DND-41 (cell line): ENCODE data around the gene KASH5.

Experiments
- ATAC-seq: fragments of 200-7000 bp; cut with Tn5 transposase; 3 replicates; pipeline ENCODE4 v1.9.1; 2021; ENCODE audit warnings: low read depth; ENCODE audit not compliant: insufficient read depth
- DNase-seq: peaks from one replicate; pipeline ENCODE4 v3.0.0-alpha.2; 2020
- H2AFZ ChIP-seq: 2 replicates; pipeline ENCODE4 v1.6.0; 2012; ENCODE audit warnings: low read depth, low read length
- H3K27ac ChIP-seq: 2 replicates; pipeline ENCODE4 v1.5.1; 2012; ENCODE audit warnings: low read length, inconsistent platforms
- H3K27me3 ChIP-seq: fragments of 200-600 bp; sonication (generic); 2 replicates; pipeline ENCODE4 v1.6.0; 2012; ENCODE audit warnings: low read length, mild to moderate bottlenecking, inconsistent platforms; ENCODE audit not compliant: insufficient read depth, poor library complexity
- H3K36me3 ChIP-seq: 2 replicates; pipeline ENCODE4 v1.5.1; 2012; ENCODE audit warnings: low read length, inconsistent platforms; ENCODE audit not compliant: insufficient read depth
- H3K4me1 ChIP-seq: 2 replicates; pipeline ENCODE4 v1.5.1; 2012; ENCODE audit warnings: mild to moderate bottlenecking, low read length; ENCODE audit not compliant: insufficient read depth
- H3K4me2 ChIP-seq: 2 replicates; pipeline ENCODE4 v1.6.0; 2012; ENCODE audit warnings: mild to moderate bottlenecking, moderate library complexity, low read length, inconsistent platforms; ENCODE audit not compliant: insufficient read depth
- H3K4me3 ChIP-seq, 2 experiments: fragments of 200-600 bp in 1 of 2; shearing (Covaris generic) in 1 of 2; 2 replicates each; pipeline ENCODE4 v1.5.1; 2012 to 2016; ENCODE audit warnings: inconsistent platforms in 2 of 2, low read length in 2 of 2, mild to moderate bottlenecking in 2 of 2, low read depth in 1 of 2, moderate library complexity in 1 of 2
- H3K79me2 ChIP-seq: 2 replicates; pipeline ENCODE4 v1.6.0; 2012; ENCODE audit warnings: low read length, inconsistent platforms; ENCODE audit not compliant: insufficient read depth
- H3K9ac ChIP-seq: 2 replicates; pipeline ENCODE4 v1.6.0; 2012; ENCODE audit warnings: low read depth, mild to moderate bottlenecking, inconsistent platforms, low read length, moderate library complexity
- H3K9me3 ChIP-seq: 2 replicates; pipeline ENCODE4 v1.5.1; 2012; ENCODE audit warnings: low read length, moderate library complexity, mild to moderate bottlenecking, inconsistent platforms; ENCODE audit not compliant: insufficient read depth, severe bottlenecking
- H4K20me1 ChIP-seq: 2 replicates; pipeline ENCODE4 v1.6.0; 2012; ENCODE audit warnings: low read length; ENCODE audit not compliant: insufficient read depth
- EZH2 ChIP-seq: IDR thresholded peaks from 3 replicates; pipeline ENCODE4 v1.6.1; 2012; ENCODE audit warnings: borderline replicate concordance, low read depth, mild to moderate bottlenecking, moderate library complexity, low read length, inconsistent platforms; ENCODE audit not compliant: severe bottlenecking
- TF ChIP-seq, protein P1 (sequence below): IDR thresholded peaks from 2 replicates; pipeline ENCODE4 v1.5.1; 2012; ENCODE audit warnings: borderline replicate concordance, low read length, moderate library complexity, mild to moderate bottlenecking; ENCODE audit not compliant: poor library complexity, severe bottlenecking; ENCODE audit errors: extremely low read depth

KASH5 gene

DNA sequence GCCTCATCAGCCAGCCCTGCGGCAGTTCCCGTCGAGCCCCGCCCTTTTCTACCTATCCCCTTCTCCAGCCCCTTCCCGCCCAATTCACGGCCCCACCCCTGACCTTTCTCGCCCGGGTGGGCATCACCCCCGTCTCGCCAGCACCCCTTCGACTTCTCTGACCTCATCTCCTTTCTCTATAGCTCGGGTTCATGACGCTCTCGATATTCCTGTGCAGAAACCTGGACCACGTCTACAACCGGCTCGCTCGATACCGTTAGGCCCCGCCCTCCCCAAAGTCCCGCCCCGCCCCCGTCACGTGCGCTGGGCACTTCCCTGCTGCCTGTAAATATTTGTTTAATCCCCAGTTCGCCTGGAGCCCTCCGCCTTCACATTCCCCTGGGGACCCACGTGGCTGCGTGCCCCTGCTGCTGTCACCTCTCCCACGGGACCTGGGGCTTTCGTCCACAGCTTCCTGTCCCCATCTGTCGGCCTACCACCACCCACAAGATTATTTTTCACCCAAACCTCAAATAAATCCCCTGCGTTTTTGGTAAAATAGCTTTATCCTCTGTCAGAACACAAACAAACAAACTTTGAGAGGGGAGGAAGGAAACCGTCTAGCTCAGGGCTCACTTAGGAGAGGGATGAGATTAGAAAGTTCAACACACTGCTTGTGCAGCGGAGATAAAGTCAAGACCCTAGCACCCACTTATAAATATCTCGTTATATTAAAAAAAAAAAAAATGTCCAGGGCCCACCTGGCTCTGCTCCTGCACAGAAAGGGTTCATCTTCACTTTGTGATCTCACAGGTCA, 47.8 kb upstream of the KASH5 start:
- DNase-seq = peak; percentile 57
- H2AFZ ChIP-seq = no peak overlapping the region
- no peak overlapping the region for H3K27ac ChIP-seq
- ATAC-seq = peak; percentile 47; the same call in 1 of the 3 replicates
- H3K79me2 ChIP-seq = no peaks in the 10 kb centered on the region
- no peaks in the 10 kb centered on the region for H4K20me1 ChIP-seq
- no peak overlapping the region for H3K4me3 ChIP-seq
- no peak overlapping the region for H3K4me2 ChIP-seq
- no peaks in the 10 kb centered on the region for H3K4me1 ChIP-seq
- TF ChIP-seq, protein P1, sequence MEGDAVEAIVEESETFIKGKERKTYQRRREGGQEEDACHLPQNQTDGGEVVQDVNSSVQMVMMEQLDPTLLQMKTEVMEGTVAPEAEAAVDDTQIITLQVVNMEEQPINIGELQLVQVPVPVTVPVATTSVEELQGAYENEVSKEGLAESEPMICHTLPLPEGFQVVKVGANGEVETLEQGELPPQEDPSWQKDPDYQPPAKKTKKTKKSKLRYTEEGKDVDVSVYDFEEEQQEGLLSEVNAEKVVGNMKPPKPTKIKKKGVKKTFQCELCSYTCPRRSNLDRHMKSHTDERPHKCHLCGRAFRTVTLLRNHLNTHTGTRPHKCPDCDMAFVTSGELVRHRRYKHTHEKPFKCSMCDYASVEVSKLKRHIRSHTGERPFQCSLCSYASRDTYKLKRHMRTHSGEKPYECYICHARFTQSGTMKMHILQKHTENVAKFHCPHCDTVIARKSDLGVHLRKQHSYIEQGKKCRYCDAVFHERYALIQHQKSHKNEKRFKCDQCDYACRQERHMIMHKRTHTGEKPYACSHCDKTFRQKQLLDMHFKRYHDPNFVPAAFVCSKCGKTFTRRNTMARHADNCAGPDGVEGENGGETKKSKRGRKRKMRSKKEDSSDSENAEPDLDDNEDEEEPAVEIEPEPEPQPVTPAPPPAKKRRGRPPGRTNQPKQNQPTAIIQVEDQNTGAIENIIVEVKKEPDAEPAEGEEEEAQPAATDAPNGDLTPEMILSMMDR = no peak
- no peak for TF ChIP-seq EZH2
- H3K9me3 ChIP-seq = no peaks in the 10 kb centered on the region
- H3K36me3 ChIP-seq = no peaks in the 10 kb centered on the region
- H3K27me3 ChIP-seq = no peaks in the 10 kb centered on the region
- no peak overlapping the region for H3K9ac ChIP-seq

DNA sequence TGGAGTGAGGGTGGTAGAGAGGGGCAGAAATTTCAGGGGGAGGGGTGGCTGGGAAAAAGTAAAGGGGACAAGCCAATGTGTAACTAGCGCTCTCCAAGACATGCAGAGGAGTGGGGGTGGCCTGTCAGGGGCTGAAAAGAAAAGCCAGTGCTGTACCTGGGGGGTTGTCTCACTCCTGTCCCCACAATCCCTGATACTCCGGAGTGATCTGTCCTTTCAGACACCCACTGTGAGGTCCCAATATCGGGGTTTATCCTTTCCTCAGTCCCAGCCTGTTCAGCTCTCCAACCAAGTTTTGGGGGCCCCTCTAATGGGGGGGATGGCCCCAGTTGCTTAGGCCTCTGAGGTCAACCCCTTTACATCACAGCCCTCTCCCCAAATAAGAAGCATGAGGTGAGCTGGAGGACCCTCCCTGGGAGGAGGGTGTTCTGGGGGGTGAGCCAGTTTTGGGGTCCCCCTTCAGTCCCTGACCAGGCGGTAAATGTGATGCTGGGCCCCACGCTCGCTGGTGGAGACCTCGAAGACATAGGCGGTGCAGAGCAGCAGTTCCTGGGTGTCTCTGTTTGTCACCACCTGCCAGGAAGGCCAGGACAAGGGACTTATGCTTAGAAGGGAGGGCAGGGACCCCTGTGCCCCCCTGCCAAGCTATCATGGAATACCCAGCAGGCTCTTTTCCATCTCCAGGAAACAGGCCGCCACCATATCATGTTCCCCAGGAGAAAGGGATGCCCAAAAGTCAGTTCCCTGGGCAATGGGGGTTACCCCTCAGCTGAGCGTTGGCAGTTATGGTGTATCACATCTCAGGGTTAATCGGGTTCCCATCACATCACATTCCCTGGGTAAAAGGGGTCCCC, 47.0 kb upstream of the KASH5 start:
- TF ChIP-seq, protein P1 = no peak
- no peak for TF ChIP-seq EZH2
- H3K79me2 ChIP-seq = no peaks in the 10 kb centered on the region
- H3K27me3 ChIP-seq = no peaks in the 10 kb centered on the region
- H3K9me3 ChIP-seq = no peaks in the 10 kb centered on the region
- no peaks in the 10 kb centered on the region for H3K36me3 ChIP-seq
- no peak overlapping the region for H3K27ac ChIP-seq
- no peak for ATAC-seq
- no peak overlapping the region for H2AFZ ChIP-seq
- no peaks in the 10 kb centered on the region for H4K20me1 ChIP-seq
- no peak overlapping the region for H3K4me2 ChIP-seq
- no peak for DNase-seq
- H3K4me1 ChIP-seq = no peaks in the 10 kb centered on the region
- no peak overlapping the region for H3K4me3 ChIP-seq
- no peak overlapping the region for H3K9ac ChIP-seq

DNA sequence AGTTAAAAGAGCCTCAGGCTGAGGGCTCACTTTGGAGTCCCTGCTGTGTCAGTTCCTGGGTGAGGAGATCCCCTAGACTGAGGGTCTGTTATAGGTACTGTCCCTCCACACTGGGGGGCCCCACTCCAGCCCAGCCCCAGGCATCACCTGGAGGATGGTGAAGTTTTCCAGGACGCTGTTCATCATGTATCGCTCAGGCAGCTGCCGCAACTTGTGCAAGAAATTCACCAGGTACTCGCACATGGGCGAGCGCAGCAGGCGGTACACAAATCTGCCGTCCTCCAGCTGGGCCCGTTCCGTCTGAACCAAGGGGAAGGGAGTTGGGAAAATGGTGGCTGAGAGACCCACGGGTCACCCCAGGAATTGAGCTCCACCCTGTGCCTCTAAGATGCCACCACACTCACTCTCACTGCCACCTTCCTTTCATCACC, 45.7 kb upstream of the KASH5 start:
- H3K9ac ChIP-seq = no peak overlapping the region
- no peaks in the 10 kb centered on the region for H4K20me1 ChIP-seq
- no peak overlapping the region for H3K4me2 ChIP-seq
- no peak overlapping the region for H2AFZ ChIP-seq
- H3K9me3 ChIP-seq = no peaks in the 10 kb centered on the region
- H3K4me3 ChIP-seq = no peak overlapping the region
- H3K27me3 ChIP-seq = no peaks in the 10 kb centered on the region
- TF ChIP-seq, protein P1 = no peak
- no peak for TF ChIP-seq EZH2
- no peaks in the 10 kb centered on the region for H3K36me3 ChIP-seq
- no peak for ATAC-seq
- DNase-seq = no peak
- H3K79me2 ChIP-seq = no peaks in the 10 kb centered on the region
- no peak overlapping the region for H3K27ac ChIP-seq
- no peaks in the 10 kb centered on the region for H3K4me1 ChIP-seq
